Eye (tissue), 1 donor: ENCODE results near the gene STK32C.

Source experiments
- DNase-seq: peaks from one replicate; pipeline ENCODE4 v3.0.0-alpha.2; 2015

Gene STK32C

DNA sequence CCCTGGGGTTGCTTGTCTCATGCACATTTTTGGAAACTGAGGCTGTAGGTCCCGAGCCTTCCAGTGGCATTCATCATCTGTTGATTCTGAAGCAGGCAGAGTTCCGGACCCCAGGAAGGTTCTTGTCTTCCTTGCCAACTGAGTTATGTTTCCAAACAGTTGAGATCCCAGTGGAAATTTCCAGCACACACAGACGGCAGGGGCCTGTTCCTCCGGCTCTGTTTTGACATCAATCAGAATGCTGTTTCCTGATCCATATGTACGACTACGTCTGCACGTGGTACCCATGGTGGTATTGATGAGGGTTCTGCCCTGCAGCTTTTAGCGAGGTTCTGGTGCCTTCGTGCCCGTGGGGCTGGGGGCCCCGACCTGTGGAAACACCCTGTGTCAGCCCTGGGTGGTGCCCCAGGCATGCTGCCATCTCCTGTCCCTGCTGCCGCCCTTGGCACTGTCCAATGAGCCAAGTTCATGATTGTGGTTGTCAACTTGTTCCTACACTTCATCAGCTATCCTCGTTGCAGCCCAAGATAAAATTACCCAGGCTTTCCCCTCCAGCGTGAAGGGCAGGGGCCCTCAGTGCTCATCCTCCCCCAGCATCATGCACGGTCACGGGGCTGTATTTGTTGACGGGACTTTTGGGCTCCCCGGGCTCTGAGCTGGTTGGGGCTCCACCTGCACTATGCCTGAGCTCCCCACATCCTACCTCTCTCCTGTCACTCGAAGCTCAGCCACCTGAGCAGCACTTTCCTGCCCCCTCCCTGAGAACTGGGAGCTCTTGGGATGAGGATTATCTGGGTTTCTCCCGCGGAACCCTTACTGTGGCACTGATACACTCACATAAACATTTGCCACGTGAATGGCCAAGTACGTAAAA, 128.8 kb downstream of the STK32C start:
- DNase-seq: no peak

GRCh38 chr10:132178046-132178445, 129.7 kb downstream of the STK32C start:
- DNase-seq: no peak

- DNase-seq: peak; percentile 30
Measured at GRCh38 chr10:132176623-132177500, 130.9 kb downstream of the STK32C start.

GRCh38 chr10:132175907-132176581, 131.7 kb downstream of the STK32C start:
- DNase-seq: peak; percentile 64

DNA sequence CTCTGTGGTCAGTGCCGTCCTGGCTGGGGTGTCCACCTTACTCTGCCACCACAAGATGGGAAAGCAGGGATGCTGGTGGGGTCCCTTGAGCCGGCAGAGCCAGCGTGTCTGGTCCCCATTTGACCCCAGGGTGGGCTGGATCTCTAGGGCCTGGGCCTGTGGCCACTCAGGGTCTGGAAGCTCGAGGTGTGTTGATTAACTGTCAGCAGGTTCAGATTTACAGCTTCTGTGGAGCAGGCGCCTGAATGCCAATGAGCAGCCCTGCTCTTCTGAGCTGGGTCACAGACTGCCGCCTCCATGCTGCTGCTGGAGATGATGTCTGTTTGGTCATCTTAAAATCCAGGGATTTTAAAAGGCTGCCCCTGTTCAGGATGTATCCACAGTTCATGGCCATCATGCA, 132.3 kb downstream of the STK32C start:
- DNase-seq: peak; percentile 41

- no peak for DNase-seq
Measured at GRCh38 chr10:132174237-132174636, 133.5 kb downstream of the STK32C start.

DNA sequence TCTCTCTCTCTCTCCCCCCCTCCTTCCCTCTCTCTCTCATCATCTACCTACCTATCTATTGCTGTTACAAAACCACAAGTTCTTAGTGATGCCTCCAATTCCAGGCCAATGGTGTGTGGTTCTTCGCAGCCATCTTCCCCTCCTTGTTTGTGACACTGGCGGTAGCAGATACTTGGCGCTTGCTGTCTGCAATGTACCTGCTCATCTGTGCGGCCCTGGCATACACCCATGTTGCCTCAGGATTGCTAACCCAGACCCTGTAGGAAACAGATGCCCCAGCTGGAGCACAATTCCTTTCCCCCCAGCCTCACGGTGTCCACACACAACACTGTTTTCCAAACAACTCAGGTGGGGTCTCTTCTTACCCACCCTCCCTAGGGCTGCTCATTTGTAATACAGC, 134.6 kb downstream of the STK32C start:
- no peak for DNase-seq

DNA sequence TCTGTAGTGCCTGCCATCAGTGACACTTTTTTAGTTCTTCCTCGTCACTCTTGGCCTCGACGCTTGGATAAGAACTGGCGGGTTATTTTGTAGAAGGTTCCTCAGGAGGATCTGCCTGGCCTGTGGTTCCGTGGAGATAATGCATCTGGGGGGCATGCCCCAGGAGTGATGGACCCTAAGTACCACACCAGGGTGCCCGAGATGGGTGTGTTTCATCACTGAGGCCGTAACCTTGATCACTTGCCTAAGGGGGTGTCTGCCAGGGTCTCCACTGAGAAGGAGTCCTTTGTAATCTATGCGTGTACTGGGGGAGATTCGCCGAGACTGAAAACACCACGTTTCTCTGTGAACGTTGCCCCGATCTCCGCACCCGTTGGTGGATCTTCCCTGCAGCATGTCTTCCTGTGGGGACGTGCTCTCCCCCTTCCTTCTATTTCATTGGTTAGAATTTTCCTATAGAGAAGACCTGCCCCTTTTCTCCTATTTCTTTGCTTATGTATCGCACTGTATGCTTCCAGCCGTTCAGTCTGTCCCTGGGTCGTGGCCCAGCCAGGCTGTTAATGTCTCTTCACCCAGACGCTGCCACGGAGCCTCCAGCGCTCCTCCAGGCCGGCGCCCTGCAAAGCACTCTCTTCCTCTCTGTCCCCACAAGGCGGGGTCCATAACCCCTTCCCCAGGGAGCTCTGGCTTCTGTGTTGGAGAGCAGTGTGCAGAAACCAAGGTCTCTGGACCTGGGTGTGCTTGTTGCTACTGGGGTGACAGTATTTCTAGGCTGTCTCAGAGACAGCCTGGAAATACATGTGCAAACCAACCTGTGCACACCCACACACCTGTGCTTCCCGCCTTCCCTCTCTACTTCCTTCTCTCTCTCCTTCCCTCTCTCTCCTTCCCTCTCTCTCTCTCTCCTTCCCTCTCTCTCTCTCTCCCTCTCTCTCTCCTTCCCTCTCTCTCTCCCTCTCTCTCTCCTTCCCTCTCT, 135.4 kb downstream of the STK32C start:
- peak; percentile 43 for DNase-seq

DNA sequence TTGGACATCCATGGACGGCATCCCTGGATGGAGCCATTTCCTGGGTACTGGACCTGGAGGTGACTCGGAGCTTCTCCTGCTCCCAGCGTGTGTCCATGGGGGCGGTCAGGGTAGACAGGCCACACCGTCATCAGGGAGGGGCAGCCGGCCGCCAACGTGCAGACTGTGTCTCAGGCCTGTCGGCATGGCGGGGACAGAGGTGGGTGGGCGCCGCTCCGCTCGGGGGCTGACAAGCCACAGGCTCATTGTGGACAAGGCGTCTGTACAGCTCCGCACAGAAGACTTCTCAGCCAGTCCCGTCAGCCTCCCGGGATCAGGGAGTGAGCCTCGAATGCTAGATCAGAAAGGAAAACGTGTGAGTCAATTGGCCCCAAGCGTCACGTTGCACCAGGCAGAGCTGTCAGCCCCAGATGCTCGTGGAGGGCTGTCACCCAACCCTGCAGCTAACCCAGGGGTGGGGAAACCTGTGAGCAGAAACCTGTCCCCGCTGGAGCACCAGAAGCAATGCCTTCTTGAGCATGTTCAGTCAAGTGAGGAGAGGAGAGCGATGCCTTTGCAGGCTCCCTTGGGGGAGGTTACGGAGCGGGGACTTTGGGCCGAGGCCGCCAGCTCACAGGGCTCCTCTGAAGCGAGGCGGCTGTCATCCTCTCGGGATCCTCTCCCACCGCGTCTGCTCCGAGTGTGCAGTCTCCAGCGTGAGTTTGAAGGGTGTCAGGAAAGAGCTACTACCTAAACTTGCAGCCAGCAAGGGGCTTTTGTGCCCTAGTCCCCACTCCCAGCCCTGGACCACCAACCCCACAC, 137.0 kb downstream of the STK32C start:
- DNase-seq: peak; percentile 50

DNA sequence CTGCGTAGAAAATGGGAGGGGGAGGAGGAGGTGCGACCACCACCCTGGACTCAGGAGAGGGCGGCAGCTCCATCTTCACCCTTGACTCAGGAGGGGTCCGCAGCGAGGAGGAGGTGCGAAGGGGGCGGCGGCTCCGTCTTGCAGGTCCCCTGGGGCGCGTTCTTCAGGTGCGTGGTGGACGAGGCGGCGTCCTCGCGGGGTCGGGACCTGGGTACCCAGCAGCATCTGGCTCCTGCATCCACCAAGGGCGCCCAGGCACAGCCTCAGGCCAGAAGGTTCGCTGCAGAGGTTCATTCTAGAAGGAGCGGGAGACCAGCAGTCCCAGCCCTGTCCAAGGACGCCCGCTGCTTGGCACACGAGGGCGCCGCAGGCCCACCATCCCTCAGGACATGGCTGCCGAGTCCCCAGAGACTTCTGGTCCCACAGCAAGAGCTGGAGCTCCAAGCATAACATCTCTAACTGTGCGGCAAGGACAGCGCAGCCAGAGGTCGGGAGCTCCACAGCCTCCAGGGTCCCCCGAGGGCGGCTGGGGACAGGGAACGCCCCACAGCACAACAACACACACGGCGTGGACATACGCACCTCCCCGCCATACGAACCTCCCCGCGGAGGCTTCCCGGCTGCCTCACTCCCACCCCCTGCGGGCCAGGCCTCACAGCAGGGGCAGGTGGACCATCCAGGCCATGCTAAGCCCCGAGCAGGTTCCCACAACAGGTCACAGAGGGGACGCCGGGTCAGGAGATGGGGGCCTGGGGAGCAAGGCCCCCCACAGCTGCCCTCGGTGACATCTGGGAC, 137.8 kb downstream of the STK32C start:
- DNase-seq: no peak

DNA sequence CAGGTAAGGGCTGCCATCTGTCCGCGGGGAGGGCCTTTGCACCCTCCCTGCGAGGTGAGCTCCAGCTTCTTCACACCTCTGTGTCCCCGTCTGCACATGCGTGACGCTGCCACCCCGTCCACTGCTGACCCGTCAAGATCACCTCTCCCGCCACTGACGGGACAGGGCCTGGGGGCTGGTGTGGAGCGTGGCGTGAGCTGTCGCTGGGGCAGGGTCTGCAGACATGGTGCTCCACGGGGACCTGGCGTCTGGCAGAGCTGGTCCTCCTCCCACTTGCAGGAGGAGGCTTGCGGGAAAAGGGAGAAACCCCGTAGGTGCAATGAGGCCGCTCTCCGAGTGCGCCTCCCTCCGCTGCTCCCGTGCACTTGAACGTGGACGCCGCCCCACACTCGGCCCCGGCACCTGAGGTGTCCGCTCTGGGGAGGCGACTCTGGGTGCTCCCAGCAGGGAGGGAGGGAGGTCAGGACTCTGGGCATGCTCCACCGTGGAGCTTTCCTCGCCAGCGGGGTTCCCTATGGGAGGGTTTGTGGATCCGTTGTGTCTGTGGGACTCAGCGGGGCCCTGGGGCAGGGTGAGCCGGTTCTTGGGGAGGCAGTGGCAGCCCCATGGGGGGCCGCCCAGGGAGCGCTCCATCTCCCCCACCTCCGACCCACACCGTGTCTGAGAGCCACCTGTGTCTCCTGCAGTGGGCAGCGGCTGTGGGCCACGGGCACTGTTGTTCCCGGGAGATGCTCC, 138.6 kb downstream of the STK32C start:
- no peak for DNase-seq

- no peak for DNase-seq
Measured at GRCh38 chr10:132168571-132169030, 139.1 kb downstream of the STK32C start.

DNA sequence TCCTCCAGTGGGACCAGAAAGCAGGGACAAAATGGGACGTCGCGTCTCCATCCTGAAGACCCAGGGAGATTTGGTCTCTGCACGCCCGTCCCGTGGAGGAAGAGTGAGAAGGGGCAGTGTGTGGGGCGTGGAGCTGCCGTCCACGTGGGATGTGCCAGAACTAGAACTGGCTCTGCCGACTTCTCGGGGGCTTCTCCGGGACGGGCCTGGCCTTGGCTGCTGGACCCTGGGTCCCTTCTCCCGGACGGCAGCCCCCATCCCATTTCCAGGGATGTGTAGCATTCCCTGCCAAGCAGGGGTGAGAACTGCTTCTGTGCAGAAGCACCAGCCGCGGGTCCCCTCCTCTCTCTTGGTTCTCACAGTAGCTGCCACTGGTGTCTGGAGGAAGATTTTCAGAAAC, 139.8 kb downstream of the STK32C start:
- no peak for DNase-seq

DNA sequence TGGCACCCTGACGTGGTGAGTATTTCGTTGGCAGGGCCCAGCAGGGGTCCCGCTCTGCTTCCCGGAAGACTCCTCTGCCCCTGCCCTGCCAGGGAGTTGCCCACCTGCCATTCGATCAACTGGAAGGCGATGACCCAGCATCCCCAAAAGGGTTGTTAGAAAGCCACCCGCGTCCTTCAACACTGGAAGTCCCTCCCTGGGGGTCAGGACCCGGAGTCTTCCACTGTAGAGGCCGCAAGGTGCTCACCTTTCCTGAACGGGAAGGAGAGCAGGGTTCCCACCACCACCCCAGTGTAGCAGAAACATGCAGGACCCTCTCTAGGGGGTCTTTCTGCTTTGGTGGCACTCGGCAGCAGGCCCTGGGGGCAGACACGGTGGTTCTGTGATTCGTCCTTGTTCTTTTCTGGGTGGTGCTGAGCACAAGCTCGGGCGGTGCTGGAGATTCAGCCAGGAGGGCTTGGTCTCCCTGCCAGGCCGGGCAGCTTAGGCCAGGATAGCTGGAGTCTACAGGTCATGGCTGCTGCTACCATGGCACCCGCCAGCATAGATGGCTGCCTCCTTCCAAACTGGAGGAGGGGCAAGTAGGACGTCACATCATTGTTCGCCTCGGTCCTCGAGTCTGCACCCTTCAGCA, 140.6 kb downstream of the STK32C start:
- DNase-seq: no peak

- DNase-seq: no peak
Measured at GRCh38 chr10:132166216-132166950, 141.4 kb downstream of the STK32C start.

DNA sequence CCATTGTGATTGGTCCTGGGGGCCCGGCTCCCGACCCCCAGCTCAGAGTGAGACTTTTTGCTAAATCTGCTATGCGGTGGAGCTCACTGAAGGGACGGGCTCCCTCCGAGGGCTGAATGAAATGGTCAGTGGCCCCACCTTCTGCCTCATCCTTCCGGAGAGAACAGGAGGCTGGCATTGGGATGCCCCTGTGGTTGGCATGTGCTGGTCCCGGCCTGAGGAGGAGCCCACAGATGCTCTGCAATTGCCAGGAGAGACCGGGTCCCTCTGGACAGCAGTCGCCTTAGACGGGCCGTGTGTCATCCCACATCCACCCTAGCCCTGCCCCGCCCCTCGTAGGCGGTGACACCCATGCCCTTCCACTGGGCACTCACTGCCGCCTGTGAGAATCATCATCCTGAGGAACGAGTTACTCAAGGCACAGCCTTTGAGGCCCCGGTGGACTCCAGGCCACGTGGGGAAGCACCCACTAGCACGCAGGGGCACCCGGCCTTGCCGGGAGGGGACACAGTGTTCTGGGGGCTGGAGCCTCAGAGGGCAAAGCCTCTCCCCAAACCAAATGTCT, 142.3 kb downstream of the STK32C start:
- no peak for DNase-seq

GRCh38 chr10:132164761-132165278, 142.9 kb downstream of the STK32C start:
- DNase-seq: no peak
